Measurements from ENCODE around the gene ONECUT2.
"Not testable (repeated sequence)": the region's sequence is repeated elsewhere in the genome, so short reads cannot be mapped to it uniquely, and the experiment has no call there.

ONECUT2 gene

DNA sequence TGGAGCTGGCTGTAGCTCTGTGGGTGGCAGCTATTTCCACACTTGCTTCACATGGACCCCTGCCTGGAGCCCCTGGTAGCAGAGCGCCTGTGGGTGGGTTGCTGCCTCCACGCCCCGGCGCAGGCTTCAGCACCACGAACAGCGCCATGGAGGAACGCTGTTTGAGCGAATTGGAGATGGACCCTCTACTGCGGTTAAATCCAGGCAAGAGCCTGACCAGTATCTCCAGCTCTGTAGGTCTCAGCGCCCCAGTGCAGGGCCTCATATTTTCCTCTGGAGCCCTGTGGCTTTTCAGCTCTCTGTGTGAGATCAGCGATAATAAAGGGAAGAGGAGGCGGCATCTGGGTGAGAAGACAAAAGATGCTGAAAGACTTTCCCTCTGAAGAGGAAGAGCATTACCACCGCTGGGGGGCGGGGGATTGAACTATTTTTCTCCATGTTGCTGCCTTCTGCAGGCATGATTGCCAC lies 12.0 kb downstream of the ONECUT2 start:
- DNase-seq: no peak

DNA sequence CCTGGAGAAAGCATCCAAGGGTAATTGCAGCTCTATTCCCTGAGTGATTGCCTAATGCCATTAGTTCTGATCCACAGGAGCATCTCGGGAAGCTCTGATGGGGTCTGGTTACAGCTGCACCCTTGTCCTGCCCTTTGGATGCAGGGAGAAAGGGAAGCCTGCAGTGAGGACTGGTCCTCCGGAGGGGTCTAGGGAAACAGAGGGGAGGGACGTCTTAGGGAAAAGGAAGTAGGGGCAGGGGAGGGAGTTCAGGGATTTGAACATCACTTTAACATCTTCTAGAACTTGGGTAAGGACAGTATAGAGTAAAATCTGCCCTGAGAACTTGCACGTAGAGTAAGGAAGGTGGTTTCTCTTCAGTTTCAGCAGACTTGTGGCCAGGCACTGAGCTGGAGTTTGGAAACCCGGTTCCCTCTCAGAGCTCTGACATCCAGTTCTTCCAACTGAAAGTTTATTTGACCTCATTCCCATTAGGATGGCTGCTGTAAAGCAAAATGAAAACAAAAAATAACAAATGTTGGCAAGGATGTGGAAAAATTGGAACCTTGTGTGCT lies 20.5 kb downstream of the ONECUT2 start:
- DNase-seq: no peak

DNA sequence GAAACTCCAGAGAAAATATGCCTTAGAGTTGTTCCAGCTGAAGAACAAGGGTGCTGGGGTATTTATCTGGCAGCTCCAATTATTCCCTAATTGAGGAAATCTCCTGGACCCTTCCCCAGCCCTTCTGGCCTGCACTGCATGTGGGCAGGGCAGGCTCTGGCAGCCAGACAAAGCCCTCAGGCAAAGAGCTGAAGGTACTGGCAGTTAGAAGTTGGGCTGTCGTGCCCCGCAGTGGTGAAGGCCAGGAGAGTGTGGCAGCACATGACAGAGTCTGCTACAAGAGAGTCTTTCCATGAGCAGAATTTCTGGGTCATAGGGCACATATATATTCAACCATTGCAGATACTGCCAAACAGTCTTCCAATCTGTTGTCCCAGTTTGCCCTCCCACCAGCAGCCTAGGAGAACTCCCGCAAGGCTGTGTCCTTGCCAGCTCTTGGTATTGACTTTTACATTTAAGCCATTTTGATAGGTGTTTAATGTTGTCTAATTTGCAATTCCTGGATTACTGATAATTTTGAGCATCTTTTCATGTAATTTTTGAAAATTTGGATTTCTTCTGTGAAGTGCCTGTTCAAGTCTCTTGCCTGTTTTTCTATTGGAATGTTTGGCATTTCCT lies 26.6 kb downstream of the ONECUT2 start:
- DNase-seq: no peak

DNA sequence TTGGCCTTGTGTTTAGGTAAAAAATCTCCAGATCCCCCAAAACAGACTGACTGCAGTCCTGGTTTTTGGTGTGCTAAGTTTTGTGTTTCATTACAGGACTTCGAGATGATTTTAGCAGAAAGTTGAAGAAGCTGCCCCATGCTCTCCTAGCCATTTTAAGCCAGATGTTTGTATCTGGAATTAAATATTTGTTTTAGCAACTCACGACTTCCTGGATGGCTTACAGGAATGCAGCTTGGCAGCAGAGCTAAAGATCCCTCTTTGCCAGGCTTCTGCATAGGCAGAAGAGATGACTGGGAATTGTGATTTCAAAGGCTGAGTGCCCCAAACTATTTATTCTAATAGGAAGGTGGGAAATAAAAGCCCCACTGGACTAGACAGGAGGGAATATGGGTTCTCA lies 31.1 kb downstream of the ONECUT2 start:
- no peak for DNase-seq

DNA sequence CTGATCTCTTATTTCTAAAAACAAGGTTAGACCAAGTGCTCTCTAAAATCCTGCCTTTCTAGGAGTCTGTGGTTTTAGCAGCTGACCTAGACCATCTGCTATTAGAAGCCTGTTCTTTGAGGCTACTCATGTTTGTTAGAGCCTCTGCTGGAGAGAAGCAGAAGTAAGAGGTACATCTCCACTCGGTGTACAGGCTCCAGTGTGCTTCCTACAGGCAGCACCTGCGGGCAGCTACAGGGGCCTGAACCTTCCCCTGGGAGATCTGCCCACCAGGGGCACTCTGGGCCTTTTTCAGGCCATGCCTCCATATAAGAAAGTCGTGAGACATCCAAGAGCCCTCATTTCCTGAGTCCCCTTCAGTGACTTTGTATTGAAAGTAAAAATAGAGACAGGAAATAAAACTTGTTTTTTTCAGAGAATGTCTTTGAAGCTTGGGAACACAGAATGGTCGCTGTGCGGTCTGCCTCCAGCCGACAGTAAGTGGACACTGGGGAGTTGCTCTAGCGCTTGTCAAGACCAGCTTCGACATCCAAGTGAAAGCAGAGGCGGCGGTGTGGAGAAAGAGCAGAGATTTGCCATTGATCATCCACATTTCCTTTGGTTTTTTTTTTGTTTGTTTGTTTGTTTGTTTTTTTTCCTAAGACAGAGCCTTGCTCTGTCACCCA lies 31.7 kb downstream of the ONECUT2 start:
- DNase-seq: no peak

DNA sequence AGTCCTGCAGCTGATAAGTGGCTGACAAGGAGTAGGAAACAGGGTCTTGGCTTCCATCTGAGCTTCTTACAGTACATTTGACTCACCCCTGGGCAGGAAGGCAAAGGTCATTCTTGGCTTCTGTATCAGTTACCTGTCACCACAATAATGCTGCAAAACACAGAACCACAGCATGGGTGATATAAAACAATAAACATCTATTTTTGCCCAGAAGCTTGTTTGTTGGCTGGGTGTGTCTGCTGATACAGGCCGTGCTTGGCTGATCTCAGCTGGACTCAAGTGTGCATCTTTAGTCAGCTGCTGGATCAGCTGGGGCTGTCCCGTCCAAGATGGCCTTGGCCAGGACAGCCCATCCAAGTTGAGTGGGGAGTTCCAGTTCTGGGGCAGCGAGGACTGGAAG lies 34.7 kb downstream of the ONECUT2 start:
- no peak for DNase-seq

DNA sequence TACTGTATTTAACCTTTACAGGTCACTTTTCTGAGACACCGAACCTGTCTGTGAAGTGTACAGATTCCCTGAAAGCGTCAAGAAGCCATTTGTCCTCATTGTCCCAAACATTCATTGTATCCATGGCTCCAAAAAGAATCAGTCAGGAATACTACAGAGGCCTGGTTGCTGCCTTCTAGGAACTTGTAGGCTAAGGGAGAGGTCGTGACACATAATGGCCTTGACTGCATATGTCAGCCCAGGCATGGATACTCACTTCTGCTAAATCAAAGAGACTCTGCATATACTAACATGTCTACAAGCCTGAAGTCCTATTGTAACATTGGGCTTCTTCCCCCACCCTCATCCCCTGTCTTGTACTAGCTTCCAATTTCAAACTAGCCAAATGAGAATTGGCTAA lies 40.2 kb downstream of the ONECUT2 start:
- DNase-seq: no peak

DNA sequence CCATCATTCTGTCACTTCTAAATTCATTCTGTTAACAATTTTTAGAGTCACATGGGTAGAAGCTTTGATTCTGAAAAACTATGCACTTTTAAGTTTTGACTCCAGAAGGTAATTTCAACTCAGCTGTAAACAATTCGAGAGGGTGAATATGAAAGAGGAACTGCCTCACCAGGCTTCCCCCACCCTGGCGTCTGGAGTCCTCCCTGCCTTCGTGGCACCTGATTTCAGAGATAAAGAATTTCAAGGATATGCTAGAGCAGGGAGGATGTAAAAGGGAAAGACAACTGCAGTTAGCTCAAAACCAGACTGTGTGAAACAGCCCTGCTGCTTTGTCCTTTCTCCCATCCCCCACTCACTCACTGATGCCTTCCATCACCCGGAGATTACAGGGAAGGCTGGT lies 40.7 kb downstream of the ONECUT2 start:
- no peak for DNase-seq

DNA sequence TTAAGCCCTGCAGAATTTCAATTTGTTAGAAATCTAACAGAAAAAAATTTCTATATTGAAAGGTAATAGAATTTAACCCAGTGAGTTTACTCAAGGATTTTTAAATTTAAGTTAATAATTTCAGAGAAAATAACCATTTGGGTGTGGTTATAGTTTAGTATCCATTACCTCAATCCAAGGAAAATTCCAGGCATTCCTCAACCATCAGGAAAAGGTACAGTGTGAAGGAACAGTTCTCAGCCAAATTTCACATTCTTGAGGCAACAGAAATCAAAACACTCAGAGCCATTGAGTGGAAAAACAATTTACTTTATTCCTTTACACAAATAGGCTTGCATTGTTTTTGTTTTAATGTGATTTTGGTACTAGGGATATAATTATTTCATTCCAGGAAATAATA lies 45.6 kb downstream of the ONECUT2 start:
- DNase-seq: no peak

DNA sequence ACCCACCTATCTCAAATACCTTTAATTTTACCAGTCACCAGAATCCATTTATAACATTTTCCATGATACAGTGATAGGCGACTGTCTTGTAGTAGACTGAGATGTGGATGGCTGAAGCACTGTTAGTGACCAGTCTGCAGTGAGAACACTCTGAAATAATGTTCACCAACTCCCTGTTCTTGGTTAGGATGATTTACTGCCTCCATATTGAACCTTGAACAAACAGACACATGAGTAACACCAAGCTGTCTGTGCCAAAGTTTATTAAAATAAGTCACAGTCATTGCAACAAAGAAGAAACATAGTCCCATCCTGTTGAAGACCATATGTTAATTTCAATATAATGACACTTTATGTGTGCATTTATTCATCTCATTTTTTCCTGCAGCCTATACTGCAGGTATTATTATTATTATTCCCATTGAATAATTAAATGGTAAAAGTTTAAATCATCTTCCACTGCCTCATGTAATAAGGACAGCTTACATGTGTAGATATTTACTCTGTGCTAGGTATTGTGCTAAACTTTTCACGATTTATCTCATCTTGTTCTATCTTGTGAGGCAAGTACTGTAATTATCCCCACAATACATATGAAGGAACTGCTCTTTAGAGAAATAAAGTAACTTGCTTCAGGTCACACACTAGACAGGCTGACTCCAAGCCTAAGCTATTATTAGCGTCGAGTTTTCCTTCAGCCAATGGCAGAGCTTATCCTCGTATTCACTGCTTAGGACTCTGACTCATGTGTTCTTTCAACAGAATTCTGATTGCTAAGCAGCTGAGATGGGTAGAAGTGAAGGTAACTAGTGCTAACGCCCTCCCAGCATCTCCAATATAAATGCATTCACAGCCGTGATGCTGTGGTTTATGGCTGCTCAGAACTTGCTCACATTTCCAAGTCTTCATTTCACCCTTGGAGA lies 62.5 kb downstream of the ONECUT2 start:
- DNase-seq: no peak

DNA sequence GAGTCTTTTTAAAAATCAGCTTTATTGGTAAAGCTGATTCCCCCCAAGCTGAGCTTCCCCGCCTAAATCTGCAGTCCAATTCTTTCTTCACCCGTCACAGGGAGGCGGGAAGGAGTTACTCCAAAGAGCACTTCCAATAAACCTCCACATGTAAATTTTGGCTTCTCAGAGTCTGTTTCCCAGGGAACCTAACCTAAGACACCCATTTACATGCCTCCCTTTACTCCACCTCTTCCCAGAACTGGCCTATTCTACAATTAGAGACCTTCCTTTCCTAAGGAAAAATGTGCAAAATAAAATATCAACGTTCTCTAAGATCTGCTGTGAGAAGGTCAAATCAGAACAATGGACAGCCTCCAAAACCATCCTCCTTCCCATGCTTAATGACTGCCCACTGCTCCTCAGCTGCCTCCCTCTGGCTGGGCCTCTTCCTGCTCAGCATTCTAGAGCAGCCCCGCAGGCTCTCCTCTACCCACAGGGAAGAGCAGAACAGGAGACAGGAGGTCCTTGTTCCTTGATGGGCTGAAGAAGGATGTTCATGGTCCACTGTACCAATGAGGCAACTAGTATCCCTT lies 63.6 kb downstream of the ONECUT2 start:
- no peak for DNase-seq

DNA sequence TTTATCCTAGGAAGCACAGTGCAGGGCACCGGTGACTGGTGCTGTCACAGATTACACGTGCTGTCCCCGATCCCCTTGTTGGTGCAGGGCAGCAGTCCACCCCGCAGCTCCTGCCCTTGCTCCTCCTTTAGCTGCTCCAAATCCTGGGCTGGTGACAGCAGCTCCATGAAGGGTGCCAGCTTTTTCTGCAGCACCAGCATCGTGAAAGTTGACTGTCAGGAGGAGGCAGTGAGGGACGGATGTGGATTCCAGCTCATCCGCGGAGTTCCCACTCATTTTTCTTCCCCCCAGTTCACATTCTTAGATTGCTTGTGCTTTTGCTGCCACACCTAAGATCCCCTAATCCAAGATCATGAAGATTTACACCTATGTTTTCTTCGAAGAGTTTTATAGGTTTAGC lies 67.5 kb downstream of the ONECUT2 start:
- no peak for DNase-seq

DNA sequence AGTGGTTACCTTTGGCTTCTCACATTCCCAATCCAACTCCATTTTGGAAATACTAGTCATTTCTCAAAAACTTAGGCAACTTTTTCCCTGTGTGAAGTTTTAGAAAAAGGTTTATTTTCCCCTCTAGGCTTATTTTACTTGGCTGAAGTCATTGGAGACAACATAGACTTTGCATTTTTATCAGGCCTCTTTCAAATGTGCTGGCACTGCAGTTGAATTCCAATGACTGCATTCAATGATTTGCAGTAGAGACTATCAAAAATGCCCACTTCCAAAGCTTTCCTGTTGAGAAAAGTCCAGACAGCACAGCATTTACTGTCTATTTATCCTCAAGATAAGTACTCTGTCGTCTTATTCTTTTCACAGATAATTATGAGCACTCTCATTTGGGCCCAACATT lies 70.1 kb downstream of the ONECUT2 start:
- no peak for DNase-seq

DNA sequence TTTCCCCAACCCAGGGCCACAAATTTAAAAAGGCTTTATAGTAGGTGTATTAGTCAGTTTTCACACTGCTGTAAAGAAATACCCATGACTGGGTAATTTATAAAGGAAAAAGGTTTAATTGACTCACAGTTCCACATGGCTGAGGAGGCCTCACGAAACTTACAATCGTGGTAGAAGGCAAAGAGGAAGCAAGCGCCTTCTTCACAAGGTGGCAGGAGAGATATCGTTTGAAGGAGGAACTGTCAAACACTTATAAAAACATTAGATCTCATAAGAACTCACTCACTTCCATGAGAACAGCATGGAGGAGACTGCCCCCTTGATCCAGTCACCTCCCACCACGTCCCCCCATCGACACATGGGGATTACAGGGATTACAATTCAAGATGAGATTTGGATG lies 80.9 kb downstream of the ONECUT2 start:
- no peak for DNase-seq

DNA sequence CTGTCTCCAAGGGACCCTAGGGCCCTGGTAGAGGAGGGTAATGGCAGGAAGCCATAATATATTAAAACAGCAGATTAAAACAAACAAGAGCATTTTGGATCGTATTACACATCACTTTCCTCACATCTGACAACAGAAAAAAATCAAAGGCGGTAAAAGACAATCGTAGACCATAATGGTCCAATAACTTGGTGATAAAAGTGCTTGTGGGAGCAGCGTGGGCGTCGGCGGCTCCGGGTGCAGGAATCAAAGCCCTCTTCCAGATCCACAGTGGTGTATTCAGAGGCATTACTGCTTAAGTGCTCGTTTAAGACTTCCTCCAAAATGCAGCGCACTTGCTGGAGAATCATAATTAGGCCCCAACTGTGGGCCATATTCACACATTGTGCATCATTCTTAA lies 83.4 kb downstream of the ONECUT2 start:
- no peak for DNase-seq

DNA sequence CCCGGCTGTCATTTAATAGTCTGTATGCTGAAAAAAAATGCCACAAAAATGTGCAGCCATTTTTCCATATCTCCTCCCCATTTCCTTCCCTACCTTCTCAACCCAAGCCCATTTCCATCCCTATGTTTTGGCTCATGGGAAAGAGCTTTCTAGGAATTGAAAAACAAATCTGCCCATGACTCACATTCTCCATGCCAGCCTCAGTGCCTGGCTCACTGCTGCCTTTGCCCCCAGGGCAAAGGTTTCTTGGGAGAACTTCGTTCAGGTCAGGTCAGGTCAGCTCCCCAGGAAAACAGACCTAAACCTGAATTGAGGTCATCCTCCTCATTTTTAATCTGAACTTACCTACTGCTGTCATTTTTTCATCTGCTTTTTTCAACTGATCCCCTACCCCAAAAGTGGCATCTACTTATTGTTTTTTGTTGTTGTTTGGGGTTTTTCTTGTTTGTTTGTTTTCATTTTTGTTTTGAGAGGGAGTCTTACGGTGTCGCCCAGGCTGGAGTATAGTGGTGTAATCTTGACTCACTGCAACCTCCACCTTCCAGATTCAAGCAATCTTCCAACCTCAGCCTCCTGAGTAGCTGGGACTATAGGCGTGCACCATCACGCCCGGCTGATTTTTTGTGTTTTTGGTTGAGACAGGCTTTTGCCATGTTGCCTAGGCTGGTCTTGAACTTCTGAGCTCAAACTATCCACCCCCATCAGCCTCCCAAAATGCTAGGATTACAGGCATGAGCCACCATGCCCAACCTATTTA lies 84.7 kb downstream of the ONECUT2 start:
- DNase-seq: no peak

DNA sequence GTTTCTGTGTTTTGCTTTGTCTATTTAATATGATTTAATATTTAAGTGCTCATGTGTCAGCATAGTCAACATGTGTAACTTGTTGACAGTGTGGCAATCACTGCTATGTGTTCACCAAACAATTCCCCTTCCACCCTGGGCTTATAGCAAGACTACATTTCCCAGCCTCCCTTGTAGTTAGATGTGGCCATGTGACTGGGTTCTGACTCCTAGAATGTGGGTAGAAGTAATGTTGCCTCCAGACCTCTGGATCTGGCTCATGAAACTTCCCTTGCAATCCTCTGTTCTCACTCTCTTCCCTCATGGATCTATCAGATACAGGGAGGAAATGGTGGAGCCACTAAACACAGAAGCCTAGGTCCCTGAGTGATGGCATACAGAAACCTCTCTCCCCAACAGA lies 87.2 kb downstream of the ONECUT2 start:
- DNase-seq: not testable (repeated sequence)

DNA sequence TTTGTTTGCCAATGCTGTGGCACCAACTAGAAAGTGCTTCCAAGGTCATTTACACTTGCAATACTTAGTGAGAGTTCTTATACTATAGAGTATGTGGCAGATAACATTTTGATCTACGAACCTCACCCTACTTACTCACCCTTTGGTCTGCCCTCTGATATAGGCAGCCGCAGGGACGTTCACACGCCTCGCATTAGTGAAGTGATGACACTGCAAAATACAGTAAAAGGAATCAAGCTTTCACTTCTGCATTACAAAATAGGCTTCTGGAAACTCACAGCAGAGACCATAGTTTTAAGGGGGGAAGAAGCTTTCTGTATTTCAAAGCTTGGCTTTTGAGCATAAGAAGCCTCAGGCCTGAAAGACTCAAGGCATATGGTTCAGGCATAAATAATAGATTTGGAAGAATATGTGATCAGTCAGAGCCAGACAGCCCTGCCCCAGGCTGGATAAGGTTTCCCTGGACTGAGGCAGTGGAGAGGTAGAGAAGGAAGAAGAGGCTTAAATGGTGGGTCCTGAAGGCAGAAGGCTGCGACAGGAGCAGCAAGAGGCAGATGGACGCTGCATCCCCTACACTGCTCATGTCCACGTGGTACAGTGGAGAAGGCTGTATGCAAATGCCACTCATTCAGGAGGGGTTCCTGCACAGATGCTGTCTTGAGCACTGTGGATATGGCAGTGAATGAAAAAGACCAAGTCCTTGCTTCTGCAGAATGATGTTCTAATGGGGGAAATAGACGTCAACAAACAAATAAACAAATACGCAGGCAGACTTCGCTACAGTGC lies 88.2 kb downstream of the ONECUT2 start:
- DNase-seq: no peak

DNA sequence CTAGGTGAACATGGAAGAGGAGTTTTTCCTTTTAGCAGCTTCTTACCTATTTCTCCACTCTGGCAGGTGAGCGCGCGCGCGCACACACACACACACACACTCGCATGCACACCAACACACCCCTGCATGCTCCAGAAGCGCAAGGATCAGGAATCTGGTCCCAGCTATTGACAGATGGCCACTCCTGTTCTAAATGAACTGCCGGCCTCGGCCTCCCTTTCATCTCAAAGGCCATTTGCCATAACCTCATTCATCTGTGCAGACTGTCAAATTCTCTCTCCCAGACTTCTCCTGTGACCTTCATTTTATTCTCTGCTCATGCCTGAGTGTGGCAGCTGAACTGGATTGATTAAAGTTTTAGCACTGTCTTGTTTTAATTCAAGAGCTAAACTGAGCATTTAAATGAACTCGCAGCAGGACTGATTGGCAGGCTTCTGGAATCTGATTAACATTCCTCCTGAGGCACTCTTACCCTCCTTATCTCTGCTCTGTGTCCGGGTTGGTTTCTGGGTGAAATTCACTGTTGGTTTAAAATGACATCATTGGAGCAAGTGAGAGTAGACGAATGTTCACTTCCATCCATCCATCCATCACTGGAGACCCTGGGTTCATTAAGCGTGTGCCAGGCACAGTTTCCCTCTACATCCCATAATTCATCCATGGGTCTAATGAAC lies 92.5 kb downstream of the ONECUT2 start:
- DNase-seq: no peak

DNA sequence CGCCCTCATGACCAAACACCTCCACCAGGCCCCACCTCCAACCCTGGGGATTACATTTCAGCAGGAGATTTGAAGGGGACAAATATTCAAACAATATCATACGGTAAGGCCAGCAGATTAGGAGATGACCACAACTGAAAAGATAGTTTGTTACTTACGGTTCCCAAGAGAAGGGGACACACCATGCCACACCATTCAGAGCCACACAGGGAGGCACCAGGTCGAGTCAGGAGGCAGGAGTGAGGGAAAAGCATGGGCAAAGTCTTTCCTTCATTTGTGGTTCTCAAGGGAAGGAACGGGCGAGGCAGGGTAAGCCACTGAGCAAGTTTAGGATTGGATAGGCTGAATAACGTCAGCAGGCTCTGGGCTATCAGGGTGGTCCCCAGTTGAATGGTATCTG lies 94.0 kb downstream of the ONECUT2 start:
- DNase-seq: no peak

Data from activated T-cell treated with anti-CD3 and anti-CD28 coated beads for 4 hours (primary cell).